GM23338 (cell line): ENCODE results near the gene SNRPD2.

Experiments
- EZH2 ChIP-seq: fragments of 200-600 bp; sonication (generic); IDR thresholded peaks from one replicate; pipeline ENCODE4 v1.8.0; 2017; ENCODE audit warnings: antibody characterized with exemption, mild to moderate bottlenecking, low read depth; ENCODE audit not compliant: unreplicated experiment
- EZH2phosphoT487 ChIP-seq: fragments of 200-600 bp; sonication (generic); IDR thresholded peaks from one replicate; pipeline ENCODE4 v1.8.1; 2018; ENCODE audit warnings: antibody characterized with exemption; ENCODE audit not compliant: unreplicated experiment
- JUNB ChIP-seq: IDR thresholded peaks from one replicate; pipeline ENCODE4 v1.6.1; 2016; ENCODE audit warnings: antibody characterized with exemption; ENCODE audit not compliant: unreplicated experiment
- POLR2AphosphoS5 ChIP-seq: IDR thresholded peaks from 2 replicates; pipeline ENCODE4 v1.6.1; 2016; ENCODE audit warnings: antibody characterized with exemption, low read depth
- STAT1 ChIP-seq: IDR thresholded peaks from one replicate; pipeline ENCODE4 v1.6.1; 2016; ENCODE audit warnings: antibody characterized with exemption; ENCODE audit not compliant: unreplicated experiment
- ZNF331 ChIP-seq: fragments of 250-450 bp; sonication (Bioruptor Pico); IDR thresholded peaks from 2 replicates; pipeline ENCODE4 v1.5.0; 2020; ENCODE audit warnings: low read depth, mild to moderate bottlenecking, moderate library complexity
- TF ChIP-seq, protein P1 (sequence below), 2 experiments: fragments of 200-600 bp in 1 of 2; sonication (generic) in 1 of 2; conservative IDR thresholded peaks; 2 replicates each; pipeline versions ENCODE4 v1.5.1 to v1.6.1; 2016 to 2017; ENCODE audit warnings: antibody characterized with exemption in 2 of 2, low read depth in 2 of 2, mild to moderate bottlenecking in 2 of 2, moderate library complexity in 1 of 2
- TF ChIP-seq, protein P2 (sequence below): IDR thresholded peaks from one replicate; pipeline ENCODE4 v1.6.1; 2018; ENCODE audit warnings: antibody characterized with exemption; ENCODE audit not compliant: unreplicated experiment
- TF ChIP-seq, protein P3 (sequence below): IDR thresholded peaks from 2 replicates; pipeline ENCODE4 v1.6.1; 2016; ENCODE audit warnings: antibody characterized with exemption
- TF ChIP-seq, protein P4 (sequence below): fragments of 250-450 bp; sonication (Bioruptor Pico); IDR thresholded peaks from 2 replicates; pipeline ENCODE4 v1.5.0; 2020; ENCODE audit warnings: mild to moderate bottlenecking, moderate library complexity

DNA sequence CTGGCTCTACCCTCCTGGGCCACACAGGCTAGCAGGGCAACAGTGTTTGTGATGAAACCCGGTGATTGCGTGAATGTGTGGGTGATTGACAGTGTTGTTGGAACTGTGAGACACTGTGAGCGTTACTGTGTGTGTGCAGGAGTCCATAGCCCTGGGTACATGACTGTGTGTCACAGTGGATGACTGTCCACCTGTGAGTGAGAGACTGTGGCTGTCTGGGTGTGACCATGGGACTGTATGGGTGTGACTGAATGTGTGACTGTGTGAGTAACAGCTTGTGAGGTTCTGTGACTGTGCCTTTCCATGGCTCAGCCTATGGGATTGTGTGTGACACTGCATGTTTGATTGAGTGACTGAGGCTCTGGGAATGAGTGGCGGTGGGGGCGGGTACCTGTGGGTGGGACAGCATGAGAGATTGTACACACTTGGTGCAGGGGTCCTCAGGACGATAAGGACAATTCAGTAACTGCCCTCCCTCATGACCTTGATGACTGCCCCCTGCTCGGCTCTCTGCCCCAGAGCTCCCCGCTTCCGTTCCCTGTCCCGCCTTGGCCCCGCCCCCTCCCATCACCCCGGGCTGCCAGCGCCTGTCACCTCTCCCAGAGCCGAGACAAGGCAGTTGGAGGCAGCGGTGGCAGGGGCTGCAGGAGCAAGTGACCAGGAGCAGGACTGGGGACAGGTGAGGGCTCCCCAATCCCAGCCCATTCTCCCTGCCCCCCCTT, 24.0 kb downstream of the SNRPD2 start, which contains the start of gene GIPR:
- TF ChIP-seq EZH2 (no peak), POLR2AphosphoS5 (0 out of 2 replicates have a peak, but pooled peaks have one; percentile 19), EZH2phosphoT487 (no peak), JUNB (no peak), STAT1 (no peak), ZNF331 (no peak)
- TF ChIP-seq, protein P1, sequence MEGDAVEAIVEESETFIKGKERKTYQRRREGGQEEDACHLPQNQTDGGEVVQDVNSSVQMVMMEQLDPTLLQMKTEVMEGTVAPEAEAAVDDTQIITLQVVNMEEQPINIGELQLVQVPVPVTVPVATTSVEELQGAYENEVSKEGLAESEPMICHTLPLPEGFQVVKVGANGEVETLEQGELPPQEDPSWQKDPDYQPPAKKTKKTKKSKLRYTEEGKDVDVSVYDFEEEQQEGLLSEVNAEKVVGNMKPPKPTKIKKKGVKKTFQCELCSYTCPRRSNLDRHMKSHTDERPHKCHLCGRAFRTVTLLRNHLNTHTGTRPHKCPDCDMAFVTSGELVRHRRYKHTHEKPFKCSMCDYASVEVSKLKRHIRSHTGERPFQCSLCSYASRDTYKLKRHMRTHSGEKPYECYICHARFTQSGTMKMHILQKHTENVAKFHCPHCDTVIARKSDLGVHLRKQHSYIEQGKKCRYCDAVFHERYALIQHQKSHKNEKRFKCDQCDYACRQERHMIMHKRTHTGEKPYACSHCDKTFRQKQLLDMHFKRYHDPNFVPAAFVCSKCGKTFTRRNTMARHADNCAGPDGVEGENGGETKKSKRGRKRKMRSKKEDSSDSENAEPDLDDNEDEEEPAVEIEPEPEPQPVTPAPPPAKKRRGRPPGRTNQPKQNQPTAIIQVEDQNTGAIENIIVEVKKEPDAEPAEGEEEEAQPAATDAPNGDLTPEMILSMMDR (conservative IDR thresholded peaks at IDR 0.05; ENCODE audit: low read depth in 2 of 2) = 0 out of 4 replicates have a peak, but pooled peaks of 1 of the 2 experiments have one; percentile 1
- TF ChIP-seq, protein P2, sequence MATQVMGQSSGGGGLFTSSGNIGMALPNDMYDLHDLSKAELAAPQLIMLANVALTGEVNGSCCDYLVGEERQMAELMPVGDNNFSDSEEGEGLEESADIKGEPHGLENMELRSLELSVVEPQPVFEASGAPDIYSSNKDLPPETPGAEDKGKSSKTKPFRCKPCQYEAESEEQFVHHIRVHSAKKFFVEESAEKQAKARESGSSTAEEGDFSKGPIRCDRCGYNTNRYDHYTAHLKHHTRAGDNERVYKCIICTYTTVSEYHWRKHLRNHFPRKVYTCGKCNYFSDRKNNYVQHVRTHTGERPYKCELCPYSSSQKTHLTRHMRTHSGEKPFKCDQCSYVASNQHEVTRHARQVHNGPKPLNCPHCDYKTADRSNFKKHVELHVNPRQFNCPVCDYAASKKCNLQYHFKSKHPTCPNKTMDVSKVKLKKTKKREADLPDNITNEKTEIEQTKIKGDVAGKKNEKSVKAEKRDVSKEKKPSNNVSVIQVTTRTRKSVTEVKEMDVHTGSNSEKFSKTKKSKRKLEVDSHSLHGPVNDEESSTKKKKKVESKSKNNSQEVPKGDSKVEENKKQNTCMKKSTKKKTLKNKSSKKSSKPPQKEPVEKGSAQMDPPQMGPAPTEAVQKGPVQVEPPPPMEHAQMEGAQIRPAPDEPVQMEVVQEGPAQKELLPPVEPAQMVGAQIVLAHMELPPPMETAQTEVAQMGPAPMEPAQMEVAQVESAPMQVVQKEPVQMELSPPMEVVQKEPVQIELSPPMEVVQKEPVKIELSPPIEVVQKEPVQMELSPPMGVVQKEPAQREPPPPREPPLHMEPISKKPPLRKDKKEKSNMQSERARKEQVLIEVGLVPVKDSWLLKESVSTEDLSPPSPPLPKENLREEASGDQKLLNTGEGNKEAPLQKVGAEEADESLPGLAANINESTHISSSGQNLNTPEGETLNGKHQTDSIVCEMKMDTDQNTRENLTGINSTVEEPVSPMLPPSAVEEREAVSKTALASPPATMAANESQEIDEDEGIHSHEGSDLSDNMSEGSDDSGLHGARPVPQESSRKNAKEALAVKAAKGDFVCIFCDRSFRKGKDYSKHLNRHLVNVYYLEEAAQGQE = no peak
- TF ChIP-seq, protein P3, sequence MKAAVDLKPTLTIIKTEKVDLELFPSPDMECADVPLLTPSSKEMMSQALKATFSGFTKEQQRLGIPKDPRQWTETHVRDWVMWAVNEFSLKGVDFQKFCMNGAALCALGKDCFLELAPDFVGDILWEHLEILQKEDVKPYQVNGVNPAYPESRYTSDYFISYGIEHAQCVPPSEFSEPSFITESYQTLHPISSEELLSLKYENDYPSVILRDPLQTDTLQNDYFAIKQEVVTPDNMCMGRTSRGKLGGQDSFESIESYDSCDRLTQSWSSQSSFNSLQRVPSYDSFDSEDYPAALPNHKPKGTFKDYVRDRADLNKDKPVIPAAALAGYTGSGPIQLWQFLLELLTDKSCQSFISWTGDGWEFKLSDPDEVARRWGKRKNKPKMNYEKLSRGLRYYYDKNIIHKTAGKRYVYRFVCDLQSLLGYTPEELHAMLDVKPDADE = no peak
- TF ChIP-seq, protein P4, sequence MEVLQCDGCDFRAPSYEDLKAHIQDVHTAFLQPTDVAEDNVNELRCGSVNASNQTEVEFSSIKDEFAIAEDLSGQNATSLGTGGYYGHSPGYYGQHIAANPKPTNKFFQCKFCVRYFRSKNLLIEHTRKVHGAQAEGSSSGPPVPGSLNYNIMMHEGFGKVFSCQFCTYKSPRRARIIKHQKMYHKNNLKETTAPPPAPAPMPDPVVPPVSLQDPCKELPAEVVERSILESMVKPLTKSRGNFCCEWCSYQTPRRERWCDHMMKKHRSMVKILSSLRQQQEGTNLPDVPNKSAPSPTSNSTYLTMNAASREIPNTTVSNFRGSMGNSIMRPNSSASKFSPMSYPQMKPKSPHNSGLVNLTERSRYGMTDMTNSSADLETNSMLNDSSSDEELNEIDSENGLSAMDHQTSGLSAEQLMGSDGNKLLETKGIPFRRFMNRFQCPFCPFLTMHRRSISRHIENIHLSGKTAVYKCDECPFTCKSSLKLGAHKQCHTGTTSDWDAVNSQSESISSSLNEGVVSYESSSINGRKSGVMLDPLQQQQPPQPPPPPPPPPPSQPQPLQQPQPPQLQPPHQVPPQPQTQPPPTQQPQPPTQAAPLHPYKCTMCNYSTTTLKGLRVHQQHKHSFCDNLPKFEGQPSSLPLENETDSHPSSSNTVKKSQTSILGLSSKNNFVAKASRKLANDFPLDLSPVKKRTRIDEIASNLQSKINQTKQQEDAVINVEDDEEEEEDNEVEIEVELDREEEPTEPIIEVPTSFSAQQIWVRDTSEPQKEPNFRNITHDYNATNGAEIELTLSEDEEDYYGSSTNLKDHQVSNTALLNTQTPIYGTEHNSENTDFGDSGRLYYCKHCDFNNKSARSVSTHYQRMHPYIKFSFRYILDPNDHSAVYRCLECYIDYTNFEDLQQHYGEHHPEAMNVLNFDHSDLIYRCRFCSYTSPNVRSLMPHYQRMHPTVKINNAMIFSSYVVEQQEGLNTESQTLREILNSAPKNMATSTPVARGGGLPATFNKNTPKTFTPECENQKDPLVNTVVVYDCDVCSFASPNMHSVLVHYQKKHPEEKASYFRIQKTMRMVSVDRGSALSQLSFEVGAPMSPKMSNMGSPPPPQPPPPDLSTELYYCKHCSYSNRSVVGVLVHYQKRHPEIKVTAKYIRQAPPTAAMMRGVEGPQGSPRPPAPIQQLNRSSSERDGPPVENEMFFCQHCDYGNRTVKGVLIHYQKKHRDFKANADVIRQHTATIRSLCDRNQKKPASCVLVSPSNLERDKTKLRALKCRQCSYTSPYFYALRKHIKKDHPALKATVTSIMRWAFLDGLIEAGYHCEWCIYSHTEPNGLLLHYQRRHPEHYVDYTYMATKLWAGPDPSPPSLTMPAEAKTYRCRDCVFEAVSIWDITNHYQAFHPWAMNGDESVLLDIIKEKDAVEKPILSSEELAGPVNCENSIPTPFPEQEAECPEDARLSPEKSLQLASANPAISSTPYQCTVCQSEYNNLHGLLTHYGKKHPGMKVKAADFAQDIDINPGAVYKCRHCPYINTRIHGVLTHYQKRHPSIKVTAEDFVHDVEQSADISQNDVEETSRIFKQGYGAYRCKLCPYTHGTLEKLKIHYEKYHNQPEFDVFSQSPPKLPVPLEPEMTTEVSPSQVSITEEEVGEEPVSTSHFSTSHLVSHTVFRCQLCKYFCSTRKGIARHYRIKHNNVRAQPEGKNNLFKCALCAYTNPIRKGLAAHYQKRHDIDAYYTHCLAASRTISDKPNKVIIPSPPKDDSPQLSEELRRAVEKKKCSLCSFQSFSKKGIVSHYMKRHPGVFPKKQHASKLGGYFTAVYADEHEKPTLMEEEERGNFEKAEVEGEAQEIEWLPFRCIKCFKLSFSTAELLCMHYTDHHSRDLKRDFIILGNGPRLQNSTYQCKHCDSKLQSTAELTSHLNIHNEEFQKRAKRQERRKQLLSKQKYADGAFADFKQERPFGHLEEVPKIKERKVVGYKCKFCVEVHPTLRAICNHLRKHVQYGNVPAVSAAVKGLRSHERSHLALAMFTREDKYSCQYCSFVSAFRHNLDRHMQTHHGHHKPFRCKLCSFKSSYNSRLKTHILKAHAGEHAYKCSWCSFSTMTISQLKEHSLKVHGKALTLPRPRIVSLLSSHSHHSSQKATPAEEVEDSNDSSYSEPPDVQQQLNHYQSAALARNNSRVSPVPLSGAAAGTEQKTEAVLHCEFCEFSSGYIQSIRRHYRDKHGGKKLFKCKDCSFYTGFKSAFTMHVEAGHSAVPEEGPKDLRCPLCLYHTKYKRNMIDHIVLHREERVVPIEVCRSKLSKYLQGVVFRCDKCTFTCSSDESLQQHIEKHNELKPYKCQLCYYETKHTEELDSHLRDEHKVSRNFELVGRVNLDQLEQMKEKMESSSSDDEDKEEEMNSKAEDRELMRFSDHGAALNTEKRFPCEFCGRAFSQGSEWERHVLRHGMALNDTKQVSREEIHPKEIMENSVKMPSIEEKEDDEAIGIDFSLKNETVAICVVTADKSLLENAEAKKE (CRISPR knock-in tag) = no peak
